ENCODE measurements around the gene BMPER. TPM values are rescaled to one million over a fixed set of nuclear protein-coding genes. Genes with fewer than 3 reads are reported as not detected.
A peak's percentile ranks its signal among the peaks of the same experiment; 100 is the strongest.

The BMPER gene
- polyA plus RNA-seq, 1 of the 3 experiments (the other 2 are of a cell fraction): 20.0 TPM

DNA sequence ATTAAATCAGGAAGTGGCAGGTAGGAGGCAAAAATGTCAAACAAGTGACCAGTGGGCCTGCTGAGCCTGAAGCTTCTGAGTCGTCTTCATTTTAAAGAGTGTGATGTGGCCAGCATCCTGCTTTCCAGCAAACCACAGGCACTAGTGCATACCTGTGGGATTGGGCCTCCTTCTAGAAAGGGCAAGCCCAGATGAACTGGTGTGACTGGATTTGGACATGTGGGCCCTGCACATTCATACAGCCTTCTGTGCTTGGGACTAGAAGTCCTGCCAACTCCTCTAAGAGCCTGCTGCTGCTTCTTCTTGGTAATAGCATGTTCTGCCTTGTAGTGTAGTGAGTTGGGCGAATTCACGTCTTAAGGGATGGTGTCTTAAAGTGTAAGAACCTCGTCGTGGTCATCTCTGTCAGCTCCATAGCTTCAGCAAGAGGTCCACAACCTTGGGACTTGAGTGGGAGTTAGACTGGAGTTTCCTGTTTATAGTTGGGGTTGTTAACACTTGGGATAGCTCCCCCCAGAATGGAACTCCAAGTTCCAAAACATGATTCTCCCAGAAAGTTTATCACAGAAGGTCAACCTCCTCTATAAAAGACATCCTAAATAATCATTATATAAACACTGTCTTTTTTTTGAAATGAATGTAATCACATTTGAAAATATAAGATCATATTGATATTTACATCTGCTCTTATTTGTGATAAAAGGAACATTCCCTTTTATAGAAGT, 11.2 kb downstream of the BMPER start:
- Histone ChIP-seq H3K9me3 (no peaks in the 10 kb centered on the region), H3K9me2 (no peaks in the 10 kb centered on the region), H3K4me2 (no peak overlapping the region), H3K27ac (ENCODE audit: low read depth in 2 of 2, low read length in 1 of 2) (no peak overlapping the region), H3K36me3 (replicated peaks in 1 of 2; ENCODE audit: control insufficient read depth in 1 of 2, insufficient read depth in 2 of 2, low read length in 1 of 2) (no peaks in the 10 kb centered on the region), H3K4me1 (ENCODE audit: control insufficient read depth in 1 of 2, insufficient read depth in 2 of 2, low read depth in 1 of 2, low read length in 1 of 2) (no peaks in the 10 kb centered on the region; a peak in 1 of 4 replicates), H4K20me1 (ENCODE audit: insufficient read depth) (no peaks in the 10 kb centered on the region), H3F3A (replicated peaks; ENCODE audit: insufficient read depth) (no peaks in the 10 kb centered on the region), H2AFZ (ENCODE audit: low read depth) (no peak overlapping the region), H3K9ac (no peak overlapping the region), H3K4me3 (ENCODE audit: low read depth in 2 of 2, low read length in 1 of 2) (no peak overlapping the region), H3K27me3 (ENCODE audit: insufficient read depth) (no peaks in the 10 kb centered on the region), H3K79me2 (ENCODE audit: insufficient read depth) (no peaks in the 10 kb centered on the region)
- POLR2A ChIA-PET: no interaction called here
- 80% methylated on average over 5 of the region's 5 CpGs for WGBS (ENCODE audit: low lambda C conversion rate)
- CTCF ChIA-PET: interaction anchor here (0.6 to 2.5 kb wide), 12 partner anchors 9 to 580 kb away, joined by 3 to 17 read pairs (median 4); partner anchors contain the start of gene BMPER
- no peak for DNase-seq
- TF ChIP-seq TCF12 (IDR thresholded peaks at IDR 0.05) (0 out of 2 replicates have a peak, but pooled peaks have one; percentile 6), JUND (IDR thresholded peaks at IDR 0.05) (no peak)

DNA sequence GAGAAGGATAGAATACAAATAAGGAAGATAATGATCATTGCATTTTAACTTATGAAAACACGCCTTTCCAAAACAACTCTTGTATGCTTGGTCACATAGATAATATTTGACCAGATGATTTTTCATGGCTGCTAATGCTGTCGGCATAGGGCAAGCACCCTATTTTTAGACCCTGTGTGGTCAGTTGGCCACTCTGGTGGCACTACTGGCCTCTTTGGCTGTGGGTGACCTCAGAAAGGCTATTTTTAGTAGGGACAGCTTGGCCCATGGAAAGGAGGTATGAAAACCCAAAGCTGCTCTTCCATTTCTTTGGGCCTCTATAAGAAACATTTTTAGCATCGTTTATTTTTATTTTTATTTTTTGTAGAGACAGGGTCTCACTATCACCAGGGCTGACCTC, 12.3 kb downstream of the BMPER start:
- H3K9me3 ChIP-seq: no peaks in the 10 kb centered on the region
- H3K4me1 ChIP-seq (ENCODE audit: control insufficient read depth in 1 of 2, insufficient read depth in 2 of 2, low read depth in 1 of 2, low read length in 1 of 2): no peaks in the 10 kb centered on the region; a peak in 1 of 4 replicates
- H3K79me2 ChIP-seq (ENCODE audit: insufficient read depth): no peaks in the 10 kb centered on the region
- 91% methylated on average over 2 of the region's 3 CpGs for WGBS (ENCODE audit: low lambda C conversion rate)
- ChIA-PET POLR2A (no interaction called here), CTCF (interaction anchor here (0.7 to 2.3 kb wide), 5 partner anchors 10 to 202 kb away, joined by 3 to 7 read pairs (median 5); partner anchors contain the start of gene BMPER)
- H3K9ac ChIP-seq: no peak overlapping the region
- no peak overlapping the region for H3K27ac ChIP-seq (ENCODE audit: low read depth in 2 of 2, low read length in 1 of 2)
- no peaks in the 10 kb centered on the region for H3K27me3 ChIP-seq (ENCODE audit: insufficient read depth)
- no peak for TF ChIP-seq FOXJ3 (CRISPR knock-in tag; IDR thresholded peaks at IDR 0.05)
- TF ChIP-seq TEAD4 (IDR thresholded peaks at IDR 0.05; ENCODE audit: borderline replicate concordance, insufficient read depth): no peak
- no peak for TF ChIP-seq NFIC (IDR thresholded peaks at IDR 0.05; ENCODE audit: borderline replicate concordance)
- no peak for TF ChIP-seq GABPA (IDR thresholded peaks at IDR 0.05; ENCODE audit: low read depth)
- TF ChIP-seq, protein P1, sequence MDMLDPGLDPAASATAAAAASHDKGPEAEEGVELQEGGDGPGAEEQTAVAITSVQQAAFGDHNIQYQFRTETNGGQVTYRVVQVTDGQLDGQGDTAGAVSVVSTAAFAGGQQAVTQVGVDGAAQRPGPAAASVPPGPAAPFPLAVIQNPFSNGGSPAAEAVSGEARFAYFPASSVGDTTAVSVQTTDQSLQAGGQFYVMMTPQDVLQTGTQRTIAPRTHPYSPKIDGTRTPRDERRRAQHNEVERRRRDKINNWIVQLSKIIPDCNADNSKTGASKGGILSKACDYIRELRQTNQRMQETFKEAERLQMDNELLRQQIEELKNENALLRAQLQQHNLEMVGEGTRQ (IDR thresholded peaks at IDR 0.05; ENCODE audit: borderline replicate concordance, low read depth, low read length): no peak
- TF ChIP-seq CHD2 (IDR thresholded peaks at IDR 0.05; ENCODE audit: low read length, partially characterized antibody): no peak
- no peak for TF ChIP-seq RFX5 (IDR thresholded peaks at IDR 0.05; ENCODE audit: low read length)
- TF ChIP-seq FOXM1 (IDR thresholded peaks at IDR 0.05; ENCODE audit: low read depth): no peak
- TF ChIP-seq, protein P2, sequence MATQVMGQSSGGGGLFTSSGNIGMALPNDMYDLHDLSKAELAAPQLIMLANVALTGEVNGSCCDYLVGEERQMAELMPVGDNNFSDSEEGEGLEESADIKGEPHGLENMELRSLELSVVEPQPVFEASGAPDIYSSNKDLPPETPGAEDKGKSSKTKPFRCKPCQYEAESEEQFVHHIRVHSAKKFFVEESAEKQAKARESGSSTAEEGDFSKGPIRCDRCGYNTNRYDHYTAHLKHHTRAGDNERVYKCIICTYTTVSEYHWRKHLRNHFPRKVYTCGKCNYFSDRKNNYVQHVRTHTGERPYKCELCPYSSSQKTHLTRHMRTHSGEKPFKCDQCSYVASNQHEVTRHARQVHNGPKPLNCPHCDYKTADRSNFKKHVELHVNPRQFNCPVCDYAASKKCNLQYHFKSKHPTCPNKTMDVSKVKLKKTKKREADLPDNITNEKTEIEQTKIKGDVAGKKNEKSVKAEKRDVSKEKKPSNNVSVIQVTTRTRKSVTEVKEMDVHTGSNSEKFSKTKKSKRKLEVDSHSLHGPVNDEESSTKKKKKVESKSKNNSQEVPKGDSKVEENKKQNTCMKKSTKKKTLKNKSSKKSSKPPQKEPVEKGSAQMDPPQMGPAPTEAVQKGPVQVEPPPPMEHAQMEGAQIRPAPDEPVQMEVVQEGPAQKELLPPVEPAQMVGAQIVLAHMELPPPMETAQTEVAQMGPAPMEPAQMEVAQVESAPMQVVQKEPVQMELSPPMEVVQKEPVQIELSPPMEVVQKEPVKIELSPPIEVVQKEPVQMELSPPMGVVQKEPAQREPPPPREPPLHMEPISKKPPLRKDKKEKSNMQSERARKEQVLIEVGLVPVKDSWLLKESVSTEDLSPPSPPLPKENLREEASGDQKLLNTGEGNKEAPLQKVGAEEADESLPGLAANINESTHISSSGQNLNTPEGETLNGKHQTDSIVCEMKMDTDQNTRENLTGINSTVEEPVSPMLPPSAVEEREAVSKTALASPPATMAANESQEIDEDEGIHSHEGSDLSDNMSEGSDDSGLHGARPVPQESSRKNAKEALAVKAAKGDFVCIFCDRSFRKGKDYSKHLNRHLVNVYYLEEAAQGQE (IDR thresholded peaks at IDR 0.05; ENCODE audit: low read depth, low read length): no peak
- TF ChIP-seq POLR2AphosphoS5 (IDR thresholded peaks at IDR 0.05; ENCODE audit: low read depth, low read length): no peak
- no peak for TF ChIP-seq TAF1 (IDR thresholded peaks at IDR 0.05; ENCODE audit: borderline replicate concordance, low read depth, low read length)
- TF ChIP-seq JUND (IDR thresholded peaks at IDR 0.05): no peak
- no peak for TF ChIP-seq CTCF (IDR thresholded peaks at IDR 0.05)
- TF ChIP-seq, protein P3, sequence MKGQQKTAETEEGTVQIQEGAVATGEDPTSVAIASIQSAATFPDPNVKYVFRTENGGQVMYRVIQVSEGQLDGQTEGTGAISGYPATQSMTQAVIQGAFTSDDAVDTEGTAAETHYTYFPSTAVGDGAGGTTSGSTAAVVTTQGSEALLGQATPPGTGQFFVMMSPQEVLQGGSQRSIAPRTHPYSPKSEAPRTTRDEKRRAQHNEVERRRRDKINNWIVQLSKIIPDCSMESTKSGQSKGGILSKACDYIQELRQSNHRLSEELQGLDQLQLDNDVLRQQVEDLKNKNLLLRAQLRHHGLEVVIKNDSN (IDR thresholded peaks at IDR 0.05; ENCODE audit: borderline replicate concordance, low read depth): no peak
- TF ChIP-seq PBX3 (IDR thresholded peaks at IDR 0.05): no peak
- TF ChIP-seq TCF12 (IDR thresholded peaks at IDR 0.05): no peak
- H2AFZ ChIP-seq (ENCODE audit: low read depth): no peak overlapping the region
- H3K4me2 ChIP-seq: no peak overlapping the region
- H4K20me1 ChIP-seq (ENCODE audit: insufficient read depth): no peaks in the 10 kb centered on the region
- H3K4me3 ChIP-seq (ENCODE audit: low read depth in 2 of 2, low read length in 1 of 2): no peak overlapping the region
- H3K36me3 ChIP-seq (replicated peaks in 1 of 2; ENCODE audit: control insufficient read depth in 1 of 2, insufficient read depth in 2 of 2, low read length in 1 of 2): no peaks in the 10 kb centered on the region
- H3K9me2 ChIP-seq: no peaks in the 10 kb centered on the region
- no peaks in the 10 kb centered on the region for H3F3A ChIP-seq (replicated peaks; ENCODE audit: insufficient read depth)
- DNase-seq: no peak
